ENCODE results near the gene LDLRAD4. TPM values are rescaled to one million over a fixed set of nuclear protein-coding genes. Genes with fewer than 3 reads are reported as not detected.

The LDLRAD4 gene
- total and polyA plus RNA-seq, 2 donors (not counting 1 experiment from before 2014, with no cell fraction given) = 13.9 to 35.7 TPM

DNA sequence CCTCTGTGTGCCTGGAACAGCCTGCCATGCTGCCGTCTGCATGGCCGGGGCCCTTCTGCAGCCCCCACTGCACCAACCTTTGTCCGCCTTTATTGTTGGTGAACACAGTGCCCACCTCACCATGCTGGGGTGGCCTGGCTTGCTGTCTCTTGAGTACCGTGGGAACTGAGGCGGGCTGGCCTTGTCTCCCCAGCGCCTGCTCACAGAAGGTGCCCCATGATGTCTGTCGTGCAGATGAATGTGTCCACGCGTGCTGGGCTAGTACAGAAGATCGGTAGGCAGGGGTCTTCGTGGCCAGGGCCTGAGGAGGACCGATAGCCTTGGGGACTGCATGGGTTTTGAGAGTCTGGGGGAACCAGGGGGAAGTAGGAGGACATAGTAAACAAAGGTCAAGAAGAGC lies 242.4 kb downstream of the LDLRAD4 start:
- H3K4me1 ChIP-seq (ENCODE audit: control insufficient read depth in 2 of 2, insufficient read depth in 2 of 2, low read length in 2 of 2) = peaks cover 21 to 24% of the 10 kb centered on the region in 2 donors
- 95% methylated on average over 12 of the region's 12 CpGs for WGBS (ENCODE audit: insufficient coverage)
- Mint-ChIP-seq H3K4me1 (peaks cover 42% of the 10 kb centered on the region), H3K27me3 (peaks cover 21% of the 10 kb centered on the region), H3K9me3 (ENCODE audit: insufficient read depth) (no peaks in the 10 kb centered on the region), H3K27ac (no peak overlapping the region), H3K4me3 (no peak overlapping the region)
- peaks cover 53% of the 10 kb centered on the region for H3K79me2 ChIP-seq (ENCODE audit: control insufficient read depth, insufficient read depth, low read length)
- intact Hi-C loops (cut with micrococcal nuclease) = no loop called here
- no peaks in the 10 kb centered on the region for H3K36me3 ChIP-seq (replicated peaks in 1 of 2; ENCODE audit: control extremely low read depth in 1 of 2, control insufficient read depth in 1 of 2, extremely low read depth in 1 of 2, insufficient read depth in 2 of 2, low read length in 1 of 2)
- ChIA-PET CTCF (no interaction called here), POLR2A (no interaction called here)
- no peak overlapping the region for H2AFZ ChIP-seq (ENCODE audit: insufficient read depth, low read depth, low read length, poor library complexity, severe bottlenecking)
- no peak for ATAC-seq (ENCODE audit: low read depth)
- H3K9ac ChIP-seq (ENCODE audit: low read length) = no peak overlapping the region
- no peak overlapping the region for H3K4me2 ChIP-seq (replicated peaks; ENCODE audit: low read depth, low read length, poor library complexity, severe bottlenecking)
- peaks cover 0 to 3% (median 0%) of the 10 kb centered on the region in 3 donors for H3K9me3 ChIP-seq (ENCODE audit: control extremely low read depth in 1 of 3, control insufficient read depth in 2 of 3, insufficient read depth in 1 of 3, low read length in 2 of 3)
- TF ChIP-seq, protein P1, sequence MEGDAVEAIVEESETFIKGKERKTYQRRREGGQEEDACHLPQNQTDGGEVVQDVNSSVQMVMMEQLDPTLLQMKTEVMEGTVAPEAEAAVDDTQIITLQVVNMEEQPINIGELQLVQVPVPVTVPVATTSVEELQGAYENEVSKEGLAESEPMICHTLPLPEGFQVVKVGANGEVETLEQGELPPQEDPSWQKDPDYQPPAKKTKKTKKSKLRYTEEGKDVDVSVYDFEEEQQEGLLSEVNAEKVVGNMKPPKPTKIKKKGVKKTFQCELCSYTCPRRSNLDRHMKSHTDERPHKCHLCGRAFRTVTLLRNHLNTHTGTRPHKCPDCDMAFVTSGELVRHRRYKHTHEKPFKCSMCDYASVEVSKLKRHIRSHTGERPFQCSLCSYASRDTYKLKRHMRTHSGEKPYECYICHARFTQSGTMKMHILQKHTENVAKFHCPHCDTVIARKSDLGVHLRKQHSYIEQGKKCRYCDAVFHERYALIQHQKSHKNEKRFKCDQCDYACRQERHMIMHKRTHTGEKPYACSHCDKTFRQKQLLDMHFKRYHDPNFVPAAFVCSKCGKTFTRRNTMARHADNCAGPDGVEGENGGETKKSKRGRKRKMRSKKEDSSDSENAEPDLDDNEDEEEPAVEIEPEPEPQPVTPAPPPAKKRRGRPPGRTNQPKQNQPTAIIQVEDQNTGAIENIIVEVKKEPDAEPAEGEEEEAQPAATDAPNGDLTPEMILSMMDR (IDR thresholded peaks at IDR 0.05) = no peak
- TF ChIP-seq EZH2 (IDR thresholded peaks at IDR 0.05; ENCODE audit: borderline replicate concordance, insufficient read depth, low read depth, low read length, poor library complexity, severe bottlenecking) = no peak
- H3K27me3 ChIP-seq (replicated peaks in 1 of 4; ENCODE audit: control extremely low read depth in 1 of 4, control insufficient read depth in 3 of 4, insufficient read depth in 4 of 4, low read length in 3 of 4) = peaks cover 0 to 20% (median 6%) of the 10 kb centered on the region in 4 experiments
- no peaks in the 10 kb centered on the region for H4K20me1 ChIP-seq (ENCODE audit: control insufficient read depth, insufficient read depth, low read length, poor library complexity, severe bottlenecking)
- DNase-seq = no peak
- no peak overlapping the region for H3K27ac ChIP-seq (ENCODE audit: low read length in 2 of 2)
- no peak overlapping the region for H3K4me3 ChIP-seq (ENCODE audit: control extremely low read depth in 1 of 5, extremely low read depth in 1 of 5, insufficient read depth in 1 of 5, low read depth in 2 of 5, low read length in 4 of 5)

DNA sequence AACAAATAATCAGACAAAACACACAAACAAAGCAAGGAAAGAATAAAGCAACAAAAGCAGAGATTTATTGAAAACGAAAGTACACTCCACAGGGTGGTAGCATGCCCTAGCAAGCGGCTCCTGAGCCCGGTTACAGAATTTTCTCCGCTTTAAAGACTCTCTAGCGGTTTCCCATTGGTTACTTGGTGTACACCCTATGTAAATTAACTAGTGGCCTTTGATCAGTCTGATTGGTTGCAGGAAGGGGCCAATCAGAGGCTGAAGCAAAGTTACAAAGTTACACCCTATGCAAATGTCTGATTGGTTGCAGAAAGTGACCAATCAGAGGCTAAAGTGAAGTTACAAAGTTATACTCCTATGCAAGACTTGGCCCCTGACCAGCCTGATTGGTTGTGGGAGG lies 242.9 kb downstream of the LDLRAD4 start:
- intact Hi-C loops (cut with micrococcal nuclease) = no loop called here
- Histone ChIP-seq H3K4me2 (replicated peaks; ENCODE audit: low read depth, low read length, poor library complexity, severe bottlenecking) (no peak overlapping the region), H2AFZ (ENCODE audit: insufficient read depth, low read depth, low read length, poor library complexity, severe bottlenecking) (peak overlapping the region; percentile 13), H3K79me2 (ENCODE audit: control insufficient read depth, insufficient read depth, low read length) (peaks cover 58% of the 10 kb centered on the region), H3K4me1 (ENCODE audit: control insufficient read depth in 2 of 2, insufficient read depth in 2 of 2, low read length in 2 of 2) (peaks cover 16 to 19% of the 10 kb centered on the region in 2 donors), H3K9me3 (ENCODE audit: control extremely low read depth in 1 of 3, control insufficient read depth in 2 of 3, insufficient read depth in 1 of 3, low read length in 2 of 3) (peaks cover 0 to 7% (median under 1%) of the 10 kb centered on the region in 3 donors), H3K27me3 (replicated peaks in 1 of 4; ENCODE audit: control extremely low read depth in 1 of 4, control insufficient read depth in 3 of 4, insufficient read depth in 4 of 4, low read length in 3 of 4) (peaks cover 0 to 19% (median 5%) of the 10 kb centered on the region in 4 experiments), H3K9ac (ENCODE audit: low read length) (no peak overlapping the region), H4K20me1 (ENCODE audit: control insufficient read depth, insufficient read depth, low read length, poor library complexity, severe bottlenecking) (no peaks in the 10 kb centered on the region), H3K4me3 (ENCODE audit: control extremely low read depth in 1 of 5, extremely low read depth in 1 of 5, insufficient read depth in 1 of 5, low read depth in 2 of 5, low read length in 4 of 5) (no peak overlapping the region), H3K36me3 (replicated peaks in 1 of 2; ENCODE audit: control extremely low read depth in 1 of 2, control insufficient read depth in 1 of 2, extremely low read depth in 1 of 2, insufficient read depth in 2 of 2, low read length in 1 of 2) (no peaks in the 10 kb centered on the region), H3K27ac (ENCODE audit: low read length in 2 of 2) (no peak overlapping the region)
- Mint-ChIP-seq H3K27me3 (peaks cover 18% of the 10 kb centered on the region), H3K27ac (no peak overlapping the region), H3K9me3 (ENCODE audit: insufficient read depth) (no peaks in the 10 kb centered on the region), H3K4me3 (no peak overlapping the region), H3K4me1 (peaks cover 39% of the 10 kb centered on the region)
- ChIA-PET CTCF (no interaction called here), POLR2A (no interaction called here)
- ATAC-seq (ENCODE audit: low read depth) = no peak
- DNase-seq = no peak
- TF ChIP-seq EZH2 (IDR thresholded peaks at IDR 0.05; ENCODE audit: borderline replicate concordance, insufficient read depth, low read depth, low read length, poor library complexity, severe bottlenecking) = no peak
- TF ChIP-seq, protein P1 (IDR thresholded peaks at IDR 0.05) = no peak
- WGBS (ENCODE audit: insufficient coverage) = 90% methylated on average over 5 of the region's 5 CpGs
